GM08714 (cell line): Measurements from ENCODE around the gene SC5D.

Experiments used
- H3K4me3 ChIP-seq: fragments of 200-500 bp; sonication (Bioruptor generic); 2 replicates; pipeline ENCODE4 v1.5.1; 2014; ENCODE audit warnings: mild to moderate bottlenecking, low read length, inconsistent platforms
- ZNF274 ChIP-seq: IDR thresholded peaks from 2 replicates; pipeline ENCODE4 v1.6.1; 2012; ENCODE audit warnings: mild to moderate bottlenecking, low read depth, low read length

Gene SC5D

GRCh38 chr11:121270001-121270678 is 22.4 kb upstream of the SC5D start:
- TF ChIP-seq ZNF274 = no peak
- no peak overlapping the region for H3K4me3 ChIP-seq

- TF ChIP-seq ZNF274 = no peak
Measured at GRCh38 chr11:121274332-121274991, 18.1 kb upstream of the SC5D start.

GRCh38 chr11:121281698-121282097 is 10.9 kb upstream of the SC5D start:
- no peak for TF ChIP-seq ZNF274
- H3K4me3 ChIP-seq = no peak overlapping the region

More at GRCh38 chr11:121274332-121274991, 18.1 kb upstream of the SC5D start:
- H3K4me3 ChIP-seq = no peak overlapping the region

- TF ChIP-seq ZNF274 = no peak
- H3K4me3 ChIP-seq = no peak overlapping the region
Measured at GRCh38 chr11:121282386-121282785, 10.2 kb upstream of the SC5D start.

- no peak overlapping the region for H3K4me3 ChIP-seq
- no peak for TF ChIP-seq ZNF274
Measured at GRCh38 chr11:121282886-121283502, 9.6 kb upstream of the SC5D start.

GRCh38 chr11:121291319-121291718 is 1.3 kb upstream of the SC5D start:
- TF ChIP-seq ZNF274 = no peak
- no peak overlapping the region for H3K4me3 ChIP-seq

GRCh38 chr11:121291896-121292494 is 576 bp upstream of the SC5D start:
- peak overlapping the region; percentile 98 for H3K4me3 ChIP-seq
- no peak for TF ChIP-seq ZNF274

- peak overlapping the region; percentile 98 for H3K4me3 ChIP-seq
- no peak for TF ChIP-seq ZNF274
Measured at GRCh38 chr11:121293288-121293594, 670 bp downstream of the SC5D start.

GRCh38 chr11:121295246-121296029 is 2.9 kb downstream of the SC5D start:
- H3K4me3 ChIP-seq = no peak overlapping the region
- TF ChIP-seq ZNF274 = no peak

- H3K4me3 ChIP-seq = no peak overlapping the region
- no peak for TF ChIP-seq ZNF274
Measured at GRCh38 chr11:121297872-121298271, 5.3 kb downstream of the SC5D start.

- no peak for TF ChIP-seq ZNF274
Measured at GRCh38 chr11:121298774-121299173, 6.2 kb downstream of the SC5D start.

GRCh38 chr11:121299417-121299816 is 6.8 kb downstream of the SC5D start:
- no peak for TF ChIP-seq ZNF274
- no peak overlapping the region for H3K4me3 ChIP-seq

More at GRCh38 chr11:121298774-121299173, 6.2 kb downstream of the SC5D start:
- H3K4me3 ChIP-seq = no peak overlapping the region

- TF ChIP-seq ZNF274 = no peak
Measured at GRCh38 chr11:121300313-121300971, 7.9 kb downstream of the SC5D start.

GRCh38 chr11:121300972-121301699 is 8.6 kb downstream of the SC5D start:
- H3K4me3 ChIP-seq = no peak overlapping the region
- TF ChIP-seq ZNF274 = no peak

More at GRCh38 chr11:121300313-121300971, 7.9 kb downstream of the SC5D start:
- H3K4me3 ChIP-seq = no peak overlapping the region
